Activated CD4-positive, alpha-beta T cell treated with anti-CD3 and anti-CD28 coated beads, Interleukin-2, amount 50 U/mL, for 48 hours (primary cell): ENCODE data around the gene UNC13B.

Source experiments
- DNase-seq, 2 experiments: peaks; one replicate each; pipeline ENCODE4 v3.0.0-alpha.2; 2020

UNC13B gene

GRCh38 chr9:35340046-35340445 lies 178.2 kb downstream of the UNC13B start:
- no peak for DNase-seq

GRCh38 chr9:35341021-35341420 lies 179.2 kb downstream of the UNC13B start:
- DNase-seq = no peak

- no peak for DNase-seq
Observed at GRCh38 chr9:35341585-35341984, 179.8 kb downstream of the UNC13B start.

- DNase-seq = no peak
Observed at GRCh38 chr9:35342221-35342958, 180.6 kb downstream of the UNC13B start.

GRCh38 chr9:35348109-35348508 lies 186.3 kb downstream of the UNC13B start:
- no peak for DNase-seq

GRCh38 chr9:35349287-35349990 lies 187.6 kb downstream of the UNC13B start:
- DNase-seq = no peak

- no peak for DNase-seq
Observed at GRCh38 chr9:35350212-35350611, 188.4 kb downstream of the UNC13B start.

GRCh38 chr9:35350827-35351549 lies 189.2 kb downstream of the UNC13B start:
- DNase-seq = no peak

- no peak for DNase-seq
Observed at GRCh38 chr9:35353731-35354365, 192.0 kb downstream of the UNC13B start.

GRCh38 chr9:35355939-35356338 lies 194.1 kb downstream of the UNC13B start:
- DNase-seq = no peak

- DNase-seq = no peak
Observed at GRCh38 chr9:35357116-35357515, 195.3 kb downstream of the UNC13B start.

GRCh38 chr9:35357826-35358225 lies 196.0 kb downstream of the UNC13B start:
- no peak for DNase-seq

GRCh38 chr9:35364817-35365585 lies 203.2 kb downstream of the UNC13B start:
- no peak for DNase-seq

- no peak for DNase-seq
Observed at GRCh38 chr9:35366627-35367026, 204.8 kb downstream of the UNC13B start.

GRCh38 chr9:35367451-35367850 lies 205.6 kb downstream of the UNC13B start:
- no peak for DNase-seq

- no peak for DNase-seq
Observed at GRCh38 chr9:35370241-35370640, 208.4 kb downstream of the UNC13B start.

- no peak for DNase-seq
Observed at GRCh38 chr9:35374436-35374835, 212.6 kb downstream of the UNC13B start.

GRCh38 chr9:35374910-35375309 lies 213.1 kb downstream of the UNC13B start:
- no peak for DNase-seq

- DNase-seq = no peak
Observed at GRCh38 chr9:35380039-35380438, 218.2 kb downstream of the UNC13B start.

- DNase-seq = no peak
Observed at GRCh38 chr9:35380619-35381018, 218.8 kb downstream of the UNC13B start.

- no peak for DNase-seq
Observed at GRCh38 chr9:35385042-35385441, 223.2 kb downstream of the UNC13B start.

- no peak for DNase-seq
Observed at GRCh38 chr9:35395076-35395705, 233.4 kb downstream of the UNC13B start.
